HG02588 (cell line): ENCODE data around the gene SLC2A11.
"Not testable (repeated sequence)": the region's sequence is repeated elsewhere in the genome, so short reads cannot be mapped to it uniquely, and the experiment has no call there.

ENCODE experiments used
- ATAC-seq: cut with Tn5 transposase; IDR thresholded peaks from one replicate; pipeline ENCODE4 v1.9.1; 2021; ENCODE audit warnings: mild to moderate bottlenecking, moderate library complexity; ENCODE audit not compliant: unreplicated experiment

SLC2A11 gene

DNA sequence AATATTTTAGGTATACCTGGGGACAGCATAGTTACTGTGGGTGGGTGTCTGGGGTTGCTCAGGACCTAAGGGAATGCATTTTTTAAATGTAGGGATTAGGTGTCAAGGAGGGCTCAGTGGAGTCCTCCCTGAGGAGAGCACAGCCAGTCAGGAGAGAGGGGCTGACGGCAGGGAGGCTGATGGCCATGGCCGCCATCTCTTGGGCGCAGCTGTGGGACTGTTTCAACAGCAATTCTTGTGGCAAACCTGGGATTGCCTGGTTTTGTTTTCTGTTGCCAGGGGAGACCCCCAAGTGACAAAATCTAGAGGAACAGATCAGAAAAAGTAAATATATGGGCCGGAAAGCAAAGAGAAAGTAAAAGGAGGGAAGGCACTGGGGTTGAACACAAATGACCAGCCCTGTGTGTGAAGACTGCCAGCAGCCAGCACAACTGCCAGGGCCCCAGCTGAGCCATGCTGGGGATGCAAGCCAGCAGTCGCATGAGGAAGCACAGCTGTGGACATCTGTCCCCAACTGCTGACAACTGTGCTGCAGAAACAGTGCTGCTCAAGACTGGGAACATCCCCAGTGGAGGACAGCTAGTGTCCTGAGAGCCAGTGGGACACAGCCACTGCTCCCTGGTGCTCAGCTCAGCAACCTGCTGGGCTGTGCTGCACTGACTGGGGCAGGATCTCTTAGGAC lies 47.0 kb downstream of the SLC2A11 start:
- ATAC-seq: no peak

DNA sequence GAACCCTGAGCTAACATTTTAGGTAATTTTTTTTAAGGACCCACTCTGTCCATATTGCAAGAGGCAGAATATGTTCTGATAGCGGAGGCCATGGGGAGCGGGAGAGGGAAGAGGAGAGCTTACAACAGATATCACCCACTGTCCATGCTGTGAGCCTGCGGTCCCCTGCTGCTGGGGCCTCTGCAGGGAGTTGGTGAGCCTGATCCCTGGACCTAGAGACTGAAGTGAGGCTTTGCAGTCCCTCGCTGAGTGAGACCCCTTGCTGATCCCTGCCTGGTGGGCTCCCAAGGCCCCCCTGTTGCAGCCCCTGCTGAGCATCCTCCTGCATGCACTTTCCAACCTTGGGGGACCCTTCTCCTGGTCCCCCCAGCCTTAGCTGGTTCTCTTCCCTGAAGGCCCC lies 49.0 kb downstream of the SLC2A11 start:
- ATAC-seq: no peak

GRCh38 chr22:23907423-23907822 lies 49.7 kb downstream of the SLC2A11 start:
- ATAC-seq: not testable (repeated sequence)

DNA sequence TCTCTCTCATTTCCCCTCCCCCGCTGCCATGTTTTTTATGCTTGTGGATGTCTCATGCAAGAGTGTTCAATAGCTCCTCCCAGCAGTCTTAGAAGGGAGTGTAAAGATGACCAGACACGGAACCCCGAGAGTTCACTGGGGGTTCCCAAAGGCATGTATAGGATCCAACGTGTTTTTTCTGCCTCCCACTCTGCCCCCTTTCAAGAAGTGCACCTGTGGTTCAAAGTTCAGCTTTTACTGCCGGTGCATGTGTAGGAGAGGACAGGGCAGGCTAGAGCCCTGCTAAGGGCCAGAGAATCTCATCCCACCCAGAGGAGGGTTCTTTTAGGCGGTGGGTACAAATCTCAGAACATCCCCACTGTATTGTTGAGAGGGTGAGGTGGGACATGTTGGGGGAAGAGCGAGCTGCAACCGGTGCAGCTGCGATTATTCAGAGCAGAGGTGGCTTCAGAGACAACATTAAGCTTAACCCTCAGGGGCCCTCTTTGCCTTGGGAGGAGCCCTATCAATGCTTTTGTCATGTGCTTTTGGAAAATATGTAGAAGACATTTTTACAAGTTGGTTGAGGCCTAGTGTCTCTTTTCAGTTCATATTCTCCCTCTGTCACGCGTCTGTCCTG lies 51.0 kb downstream of the SLC2A11 start:
- ATAC-seq: no peak

- no peak for ATAC-seq
Measured at GRCh38 chr22:23909296-23909898, 51.7 kb downstream of the SLC2A11 start.

DNA sequence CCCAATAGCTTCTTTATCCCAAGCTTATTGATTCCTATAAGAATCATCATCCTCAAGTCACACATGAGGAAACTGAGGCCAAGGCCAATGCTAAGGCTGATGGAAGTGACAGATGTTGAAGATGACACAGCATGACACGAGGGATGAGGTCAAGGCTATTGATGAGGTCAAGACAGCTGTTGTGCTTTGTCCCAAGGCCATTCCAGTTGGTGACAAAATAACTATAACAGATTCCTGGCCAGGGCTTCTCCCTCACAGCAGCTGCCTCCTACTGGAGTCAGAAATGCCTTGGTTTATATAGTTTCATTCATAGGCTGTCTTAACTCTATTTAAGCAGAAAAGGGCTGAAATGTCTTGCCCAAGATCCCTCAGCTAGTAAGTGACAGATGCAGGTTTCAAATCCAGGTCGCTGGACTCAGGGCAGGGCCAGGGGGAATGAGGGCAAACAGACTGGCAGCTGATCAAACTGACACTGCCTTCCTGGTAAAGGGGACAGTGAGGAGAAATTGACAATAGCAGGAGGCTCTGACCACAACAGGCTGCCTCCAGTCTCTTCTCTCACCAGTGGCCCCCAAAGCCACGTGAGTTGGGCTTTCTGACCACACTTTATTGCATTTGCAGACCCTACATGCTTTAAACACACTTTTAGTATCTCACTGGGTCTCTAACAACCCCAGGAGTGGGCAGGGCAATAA lies 53.0 kb downstream of the SLC2A11 start:
- ATAC-seq: no peak

DNA sequence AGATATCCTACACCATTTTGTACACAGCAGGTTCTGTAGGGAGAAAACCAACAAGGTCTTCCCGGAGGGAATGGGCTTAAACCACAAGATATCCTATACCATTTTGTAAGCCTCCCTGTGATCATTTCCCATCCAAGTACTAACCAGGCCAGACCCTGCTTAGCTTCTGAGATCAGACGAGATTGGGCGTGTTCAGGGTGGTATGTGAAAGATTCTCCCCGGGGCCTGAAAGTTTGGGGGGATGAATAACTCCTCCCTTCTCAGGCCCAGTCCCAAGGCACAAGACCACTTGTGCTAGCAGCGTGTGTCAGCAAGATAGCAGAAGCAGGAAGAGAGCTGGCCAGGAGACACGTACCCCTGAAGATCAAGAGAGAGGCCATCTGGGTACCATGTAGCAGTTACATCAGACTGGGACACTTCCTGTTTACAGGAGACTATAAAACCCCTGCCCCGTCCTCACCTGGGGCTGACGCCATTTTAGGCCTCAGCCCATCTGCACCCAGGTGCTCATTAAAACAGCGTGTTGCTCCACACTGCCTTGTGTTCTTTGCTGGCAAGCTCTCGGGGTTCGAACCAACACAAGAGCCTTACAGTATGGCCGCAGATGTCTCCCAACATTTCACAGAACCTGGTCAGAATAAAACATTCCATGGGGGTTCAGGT lies 53.8 kb downstream of the SLC2A11 start:
- no peak for ATAC-seq

DNA sequence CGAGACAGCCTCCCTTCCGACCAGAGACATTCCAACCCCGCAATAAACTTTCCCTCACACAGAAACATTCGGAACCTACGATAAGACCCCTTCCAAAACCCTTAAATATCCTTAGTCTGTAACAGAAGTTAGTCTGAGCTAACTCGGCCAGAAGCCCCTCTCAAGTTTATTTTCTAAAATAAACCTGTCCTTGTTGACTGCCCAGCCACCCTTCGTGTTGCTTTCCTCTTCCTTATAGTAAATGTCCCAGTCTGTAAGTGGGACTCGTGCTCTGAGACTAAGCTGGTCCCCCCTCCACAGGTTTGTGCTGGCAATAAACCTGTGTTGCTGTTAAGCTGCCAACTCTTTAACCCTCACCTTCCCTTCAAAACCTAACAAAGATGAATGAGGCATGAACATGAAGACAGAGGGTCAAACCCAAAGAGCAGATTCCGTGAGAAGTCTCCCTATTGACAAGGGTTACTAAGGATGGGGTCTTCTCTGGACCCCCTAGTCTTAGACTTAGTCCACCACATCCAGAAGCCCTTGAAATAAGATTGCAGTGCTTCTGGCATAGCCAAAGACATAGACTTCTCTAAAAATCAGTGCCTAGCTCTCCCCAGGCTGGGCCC lies 54.7 kb downstream of the SLC2A11 start:
- ATAC-seq: no peak

DNA sequence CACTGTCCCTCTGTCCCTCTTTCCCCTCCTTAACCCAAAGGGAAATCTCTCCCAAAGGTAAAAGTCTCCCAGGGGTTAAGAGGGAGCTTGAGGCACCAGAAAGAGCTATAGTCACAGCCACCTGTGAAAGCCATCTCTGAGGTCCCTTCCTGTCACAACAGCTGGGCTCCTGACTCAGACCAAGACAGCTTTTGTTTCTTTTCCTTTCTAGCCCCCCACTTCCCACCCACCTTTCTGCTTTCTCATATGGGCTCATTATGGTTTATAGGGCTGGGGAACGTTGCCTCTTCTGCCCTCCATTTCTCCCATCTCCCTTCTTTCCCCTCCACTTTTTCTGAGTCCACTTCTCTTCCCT lies 55.6 kb downstream of the SLC2A11 start:
- ATAC-seq: peak; percentile 6

DNA sequence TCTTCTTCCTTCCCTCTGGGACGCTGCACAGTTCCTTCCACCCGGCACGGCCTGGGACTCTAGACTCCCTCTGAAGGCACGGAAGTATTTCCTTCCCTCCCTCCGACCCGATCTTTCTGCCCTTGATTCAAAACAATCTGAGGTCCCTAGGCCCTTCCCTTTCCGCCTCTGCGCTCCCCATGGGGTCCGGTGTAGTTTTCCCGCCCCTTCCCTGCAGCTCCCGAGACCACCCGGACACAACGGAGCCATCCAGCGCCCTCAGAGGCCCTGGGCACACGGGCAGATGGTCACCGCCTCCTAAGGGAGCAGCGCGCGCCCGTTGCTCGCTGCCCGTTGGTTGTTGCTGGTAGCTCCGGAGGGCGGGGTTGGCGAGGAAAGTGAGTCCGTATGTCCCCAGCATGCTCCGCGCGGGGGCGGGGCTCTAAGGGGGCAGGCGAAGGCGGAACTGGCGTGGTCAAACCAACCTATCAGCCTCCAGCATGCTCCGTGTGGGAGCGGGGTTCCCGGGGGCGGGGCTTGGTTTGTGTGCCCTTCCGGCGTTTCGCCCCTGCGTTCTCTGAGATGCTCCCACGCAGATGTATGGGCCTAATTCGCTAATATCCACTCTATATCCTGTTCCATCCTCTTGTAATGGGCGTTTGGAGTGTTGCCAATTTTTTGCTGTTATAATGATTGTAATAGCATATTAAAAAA lies 56.1 kb downstream of the SLC2A11 start:
- ATAC-seq: peak; percentile 94

GRCh38 chr22:23915290-23915689 lies 57.6 kb downstream of the SLC2A11 start:
- no peak for ATAC-seq

DNA sequence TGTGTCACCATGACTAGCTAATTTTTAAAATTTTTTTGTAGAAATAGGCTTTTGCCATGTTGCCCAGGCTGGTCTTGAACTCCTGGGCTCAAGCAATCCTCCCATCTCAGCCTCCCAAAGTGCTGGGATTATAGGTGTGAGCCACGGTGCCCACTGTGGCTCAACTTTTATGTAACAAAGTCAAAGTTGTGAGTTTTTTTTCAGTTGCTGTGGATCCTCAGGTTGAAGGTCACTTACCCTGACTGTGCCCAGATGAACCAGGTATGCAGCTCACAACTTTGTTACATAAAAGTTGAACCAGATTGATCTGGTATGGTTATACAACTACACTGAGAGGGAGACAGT lies 62.6 kb downstream of the SLC2A11 start:
- ATAC-seq: not testable (repeated sequence)

- not testable (repeated sequence) for ATAC-seq
Measured at GRCh38 chr22:23921586-23922201, 64.0 kb downstream of the SLC2A11 start.

DNA sequence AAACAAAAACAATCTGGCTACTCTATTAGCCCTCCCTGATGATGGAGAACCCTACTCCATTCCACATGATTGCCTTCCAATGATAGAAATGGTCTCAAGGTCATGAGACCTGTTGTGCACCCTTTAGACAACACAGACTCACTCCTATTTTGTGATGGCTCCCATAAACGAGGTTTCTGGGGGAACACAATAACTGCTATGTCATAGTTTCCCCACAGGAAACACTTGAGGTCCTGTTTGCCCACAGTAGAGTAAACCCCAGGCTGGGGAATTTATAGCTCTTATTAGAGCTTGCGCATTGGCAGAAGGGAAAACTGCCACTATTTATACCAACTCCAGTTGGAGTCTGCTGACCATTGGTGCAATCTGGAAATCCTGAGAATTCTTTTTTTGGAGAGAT lies 65.2 kb downstream of the SLC2A11 start:
- no peak for ATAC-seq

- no peak for ATAC-seq
Measured at GRCh38 chr22:23925020-23925606, 67.4 kb downstream of the SLC2A11 start.

DNA sequence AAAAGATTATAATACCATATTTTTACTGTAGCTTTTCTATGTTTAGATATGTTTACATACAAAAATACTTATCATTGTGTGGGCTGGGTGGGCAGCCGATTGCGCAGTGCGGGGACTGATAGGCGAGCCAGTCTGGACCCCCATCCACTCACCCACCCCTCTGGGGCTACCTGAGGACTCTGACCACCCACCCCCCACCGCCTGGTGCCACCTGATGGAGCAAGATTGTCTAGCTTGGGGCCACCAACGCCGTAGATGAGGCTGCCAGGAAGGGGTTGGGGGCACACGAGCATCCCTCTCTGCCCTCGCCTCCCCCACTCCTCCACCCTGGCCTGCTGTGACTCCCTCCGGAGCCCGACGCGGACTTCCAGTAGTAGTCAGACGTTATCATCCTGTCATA lies 68.9 kb downstream of the SLC2A11 start:
- no peak for ATAC-seq
